Measurements from ENCODE around the gene CTNNA2.

The CTNNA2 gene

DNA sequence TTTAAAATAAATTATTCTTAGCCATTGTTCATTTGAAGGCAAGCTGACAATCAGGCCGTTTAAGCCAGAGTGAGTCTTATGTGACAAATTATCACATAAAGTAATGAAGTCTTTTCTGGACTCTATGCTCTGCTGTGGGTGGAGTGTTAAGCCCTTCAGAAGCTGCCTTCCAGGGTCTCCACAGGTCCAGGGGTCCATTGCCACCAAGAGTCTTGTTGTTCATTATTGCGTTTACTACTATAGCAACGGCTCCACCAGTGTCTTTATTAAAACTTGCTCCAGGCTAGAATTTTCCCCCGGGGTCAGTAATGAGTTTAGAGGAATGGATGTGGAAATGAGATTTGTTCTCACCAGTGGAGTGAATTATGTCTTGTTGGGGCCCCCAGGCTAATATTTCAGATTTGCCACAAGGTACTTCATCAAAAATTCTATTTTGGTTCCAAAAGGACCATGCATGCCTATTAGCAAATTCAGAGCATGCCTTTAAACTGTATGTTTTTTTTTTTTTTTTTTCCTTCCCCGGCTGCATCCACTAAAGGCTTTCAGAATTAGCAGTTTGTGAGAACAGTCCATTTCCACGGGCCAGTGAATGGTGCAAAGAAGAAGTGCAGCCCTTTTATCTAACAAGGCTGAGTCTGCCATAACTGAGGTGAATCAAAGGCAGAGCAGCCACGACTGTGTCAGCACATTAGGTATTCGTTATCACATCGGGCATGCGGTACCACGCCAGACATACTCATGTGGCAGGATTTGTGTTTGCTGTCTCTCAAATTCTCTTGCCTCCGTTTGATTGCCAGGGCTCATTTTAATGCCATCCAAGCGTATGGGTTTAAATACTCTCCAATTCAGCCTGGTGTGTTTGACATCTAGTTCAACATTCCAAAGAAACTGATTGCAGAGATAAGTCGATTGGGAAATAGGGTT, 817.9 kb downstream of the CTNNA2 start:
- DNase-seq (ENCODE audit: low read depth) = no peak

- DNase-seq (ENCODE audit: low read depth) = no peak
Observed at GRCh38 chr2:80333886-80334285, 821.0 kb downstream of the CTNNA2 start.

DNA sequence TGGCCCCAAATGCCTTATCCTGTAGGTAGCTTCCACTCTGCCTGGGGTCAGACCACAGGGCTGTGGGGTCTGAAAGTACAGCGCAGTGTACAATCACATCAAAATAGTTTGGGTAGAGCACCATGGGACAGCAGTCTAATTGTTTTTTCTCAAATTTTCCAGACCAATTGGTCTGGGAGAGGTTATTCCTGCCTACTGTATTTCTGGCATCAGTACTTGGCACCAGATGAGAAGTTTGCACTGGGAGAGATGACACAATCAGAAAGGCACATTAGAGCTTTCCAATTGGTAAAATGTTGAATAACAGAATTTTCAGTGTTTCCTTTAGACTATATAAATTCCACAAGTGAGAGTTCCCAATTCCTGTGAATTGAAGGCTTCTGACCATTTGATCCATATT, 822.6 kb downstream of the CTNNA2 start:
- no peak for DNase-seq (ENCODE audit: low read depth)

DNA sequence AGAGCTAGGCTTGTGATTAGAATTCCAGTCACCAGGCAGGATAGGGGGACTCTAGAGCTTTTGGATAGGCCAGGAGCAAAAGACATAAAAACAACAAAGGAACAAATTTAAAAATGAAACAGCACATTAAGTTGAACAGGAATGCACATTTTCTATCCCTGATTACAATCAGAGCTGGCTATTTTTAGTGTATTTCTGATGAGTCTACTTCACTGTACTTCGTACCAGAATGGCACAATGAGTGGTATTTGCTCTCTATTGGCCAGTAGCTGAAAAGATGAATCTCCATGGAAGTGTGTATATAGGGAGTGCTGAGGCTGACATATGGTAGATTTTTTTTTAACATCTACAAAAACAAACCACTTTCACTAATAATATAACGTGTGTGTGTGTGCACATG, 825.9 kb downstream of the CTNNA2 start:
- no peak for DNase-seq (ENCODE audit: low read depth)

- no peak for DNase-seq (ENCODE audit: low read depth)
Observed at GRCh38 chr2:80340022-80340421, 827.2 kb downstream of the CTNNA2 start.

- DNase-seq (ENCODE audit: low read depth) = no peak
Observed at GRCh38 chr2:80348078-80348477, 835.2 kb downstream of the CTNNA2 start.

DNA sequence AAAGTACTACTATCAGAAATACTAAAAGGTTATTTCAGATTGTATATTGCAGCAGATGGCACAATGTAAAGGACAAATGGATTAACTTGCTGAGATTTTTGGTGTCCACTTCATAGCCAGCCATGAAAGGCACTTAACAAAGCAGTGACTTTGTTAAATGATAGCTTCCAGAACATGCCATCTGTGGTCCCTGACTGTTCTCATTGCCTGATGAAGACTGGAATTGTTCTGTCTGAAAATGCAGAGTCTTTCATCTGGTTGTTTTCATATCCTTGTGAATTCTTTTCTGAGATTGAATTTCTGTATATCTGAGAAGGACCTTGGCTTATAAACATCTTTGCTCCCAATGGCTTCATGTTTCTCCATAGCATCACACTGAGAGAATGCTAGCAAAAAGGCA, 836.1 kb downstream of the CTNNA2 start:
- DNase-seq (ENCODE audit: low read depth) = no peak

- DNase-seq (ENCODE audit: low read depth) = no peak
Observed at GRCh38 chr2:80351231-80351630, 838.4 kb downstream of the CTNNA2 start.

- DNase-seq (ENCODE audit: low read depth) = no peak
Observed at GRCh38 chr2:80354858-80355257, 842.0 kb downstream of the CTNNA2 start.

- DNase-seq (ENCODE audit: low read depth) = no peak
Observed at GRCh38 chr2:80361904-80362303, 849.1 kb downstream of the CTNNA2 start.

DNA sequence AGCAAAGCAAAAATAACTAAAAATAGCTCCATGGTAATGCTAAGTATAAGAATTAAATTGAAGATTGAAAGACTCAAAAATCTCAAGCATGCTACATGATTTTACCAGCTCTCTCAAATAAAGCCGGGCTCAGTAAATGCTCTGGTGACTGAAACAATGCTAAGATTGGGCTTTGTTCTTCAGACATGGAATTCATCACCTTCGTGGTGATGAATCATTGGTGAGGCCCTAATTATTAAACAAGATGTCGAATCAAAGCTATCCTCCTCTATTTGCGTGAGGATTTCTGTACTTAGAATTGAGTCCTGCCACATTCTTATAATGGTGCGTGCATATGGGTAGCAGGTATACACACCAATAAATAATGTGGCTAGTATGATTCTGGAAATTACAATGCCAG, 850.5 kb downstream of the CTNNA2 start:
- DNase-seq (ENCODE audit: low read depth) = no peak

GRCh38 chr2:80363791-80364349, 851.0 kb downstream of the CTNNA2 start:
- no peak for DNase-seq (ENCODE audit: low read depth)

GRCh38 chr2:80364524-80365212, 851.8 kb downstream of the CTNNA2 start:
- no peak for DNase-seq (ENCODE audit: low read depth)

- no peak for DNase-seq (ENCODE audit: low read depth)
Observed at GRCh38 chr2:80365762-80366161, 852.9 kb downstream of the CTNNA2 start.

DNA sequence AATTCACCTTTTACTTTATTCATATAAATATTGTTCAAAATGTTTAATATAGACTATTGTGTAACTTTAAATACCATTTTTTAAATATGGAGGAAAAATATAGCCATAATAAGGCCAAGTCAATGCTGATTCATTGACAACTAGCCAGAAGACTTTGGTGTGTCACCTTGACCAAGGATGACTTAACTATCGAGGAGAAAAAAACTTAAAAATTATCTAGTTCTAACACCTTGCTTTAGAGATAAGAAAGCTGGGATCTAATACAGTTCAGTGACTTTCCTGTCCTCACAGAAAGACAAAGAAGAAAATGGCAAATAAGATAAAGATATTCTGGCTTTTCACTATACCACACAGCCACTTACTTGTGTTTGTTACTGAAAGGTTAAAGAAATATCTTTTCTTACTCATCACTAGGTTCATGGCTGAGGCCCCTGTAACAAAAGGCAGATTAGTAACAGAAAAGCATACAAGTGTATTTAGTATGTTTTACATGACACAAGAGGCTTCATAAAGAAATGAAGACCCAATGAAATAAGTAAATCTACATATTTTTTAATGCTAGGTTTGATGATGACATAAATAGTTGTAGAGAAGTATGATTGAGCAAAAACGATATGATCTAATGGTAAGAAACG, 857.6 kb downstream of the CTNNA2 start:
- DNase-seq (ENCODE audit: low read depth) = no peak

- DNase-seq (ENCODE audit: low read depth) = no peak
Observed at GRCh38 chr2:80374105-80374504, 861.3 kb downstream of the CTNNA2 start.

DNA sequence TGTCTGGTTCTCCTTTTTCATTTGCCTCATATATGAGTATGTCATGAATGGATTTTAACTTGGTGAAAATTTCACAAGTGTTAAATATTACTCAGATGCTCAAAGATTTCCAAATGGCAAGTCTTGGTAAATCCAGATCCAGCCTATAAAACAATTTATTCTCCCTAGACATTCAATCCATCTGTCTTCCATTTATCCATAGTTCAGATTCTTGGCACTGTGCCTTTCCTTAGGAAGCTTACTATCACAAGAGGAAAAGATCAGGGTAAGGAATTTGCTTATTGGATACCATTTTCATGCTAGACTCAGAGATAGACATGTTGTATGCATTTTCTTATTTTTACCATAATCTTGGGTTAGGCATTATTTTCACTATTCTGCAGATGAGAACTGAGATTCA, 864.2 kb downstream of the CTNNA2 start:
- no peak for DNase-seq (ENCODE audit: low read depth)

- DNase-seq (ENCODE audit: low read depth) = no peak
Observed at GRCh38 chr2:80380736-80381135, 867.9 kb downstream of the CTNNA2 start.

DNA sequence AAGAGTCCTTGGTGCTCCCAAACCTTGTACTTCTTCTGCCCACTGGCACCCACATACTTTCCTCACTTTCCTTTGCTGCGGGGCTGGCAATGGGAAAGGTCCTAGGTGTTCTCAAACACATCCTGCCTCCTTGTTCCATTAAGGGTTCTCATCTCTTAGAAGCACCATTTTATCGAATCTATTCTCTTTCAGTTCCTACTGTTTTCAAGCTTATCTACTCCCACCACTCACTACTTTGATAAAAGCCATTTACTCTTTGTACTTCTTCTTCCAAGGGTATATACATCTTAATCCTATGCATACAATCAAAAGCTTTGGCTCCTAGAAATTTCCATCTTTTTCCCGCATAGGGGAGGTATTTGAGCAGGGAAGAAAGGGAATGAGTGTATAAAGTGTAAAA, 868.8 kb downstream of the CTNNA2 start:
- no peak for DNase-seq (ENCODE audit: low read depth)

GRCh38 chr2:80392441-80392840, 879.6 kb downstream of the CTNNA2 start:
- no peak for DNase-seq (ENCODE audit: low read depth)

- no peak for DNase-seq (ENCODE audit: low read depth)
Observed at GRCh38 chr2:80393991-80394390, 881.1 kb downstream of the CTNNA2 start.

DNA sequence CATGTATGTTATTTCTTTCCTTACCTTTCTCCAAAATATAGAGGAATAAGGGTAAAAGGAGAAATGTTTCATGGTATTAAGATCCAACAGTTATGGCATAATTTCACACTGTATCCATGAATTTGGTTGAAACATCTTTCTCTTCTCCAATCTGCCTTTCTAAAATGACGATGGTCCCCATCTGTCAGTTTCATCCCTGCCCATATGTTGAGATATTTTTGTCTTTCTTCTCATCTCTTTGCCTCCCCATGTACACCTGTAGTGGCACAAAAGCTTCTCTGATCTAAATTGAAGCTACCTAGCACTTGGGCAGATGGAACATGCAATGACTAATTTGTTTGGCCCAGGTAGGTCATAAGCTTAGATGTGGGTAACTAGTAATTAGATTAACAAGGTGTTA, 882.4 kb downstream of the CTNNA2 start:
- DNase-seq (ENCODE audit: low read depth) = no peak

DNA sequence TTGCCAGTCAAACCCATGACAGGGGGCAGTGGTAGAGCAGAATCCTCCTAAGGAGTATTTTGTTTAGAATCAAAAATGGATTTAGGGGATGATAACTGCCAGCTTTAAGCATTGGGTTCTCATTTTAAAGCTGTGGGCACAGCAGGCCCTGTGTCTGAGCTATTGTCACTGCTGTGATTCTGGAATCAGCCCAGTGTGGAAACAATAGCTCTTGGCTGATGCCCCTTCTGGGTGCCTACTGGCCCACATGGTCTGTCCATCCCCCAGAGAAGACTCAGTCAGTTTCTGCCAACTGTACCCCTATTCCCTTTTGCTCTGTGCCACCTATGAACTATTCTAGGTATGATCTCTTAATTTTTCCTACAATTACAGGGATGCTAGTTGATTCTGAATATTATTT, 883.4 kb downstream of the CTNNA2 start:
- no peak for DNase-seq (ENCODE audit: low read depth)
